CD14-positive monocyte (primary cell): ENCODE results near the gene ITGB1. TPM values are rescaled to one million over a fixed set of nuclear protein-coding genes. Genes with fewer than 3 reads are reported as not detected.

Experiments used
- DNase-seq, 3 donors: peaks; one replicate each; pipeline ENCODE4 v3.0.0-alpha.2; 2011 to 2022
- H2AFZ ChIP-seq: 2 replicates; pipeline ENCODE4 v1.6.0; 2012; ENCODE audit warnings: mild to moderate bottlenecking, low read depth, low read length, inconsistent platforms; ENCODE audit not compliant: insufficient read depth, poor library complexity, severe bottlenecking
- H3K27ac ChIP-seq, 2 donors: 1 replicate in 1 of 2; 2 replicates in 1 of 2; pipeline ENCODE4 v1.5.1; 2012 to 2013; ENCODE audit warnings: low read length in 2 of 2, control low read depth in 1 of 2, inconsistent platforms in 1 of 2, low read depth in 1 of 2, mild to moderate bottlenecking in 1 of 2
- H3K27me3 ChIP-seq, 2 donors: one replicate each; pipeline versions ENCODE4 v1.6.0 to v1.6.1; 2011 to 2013; ENCODE audit warnings: low read length in 2 of 2; ENCODE audit not compliant: control insufficient read depth in 2 of 2, insufficient read depth in 2 of 2
- H3K36me3 ChIP-seq, 2 donors: replicated peaks in 1 of 2; 1 replicate in 1 of 2; 2 replicates in 1 of 2; pipeline versions ENCODE4 v1.5.1 to v1.6.1; 2012 to 2013; ENCODE audit warnings: low read length in 2 of 2, control low read depth in 1 of 2, inconsistent platforms in 1 of 2, mild to moderate bottlenecking in 1 of 2; ENCODE audit not compliant: insufficient read depth in 2 of 2, control insufficient read depth in 1 of 2
- H3K4me1 ChIP-seq, 2 donors: 1 replicate in 1 of 2; 2 replicates in 1 of 2; pipeline versions ENCODE4 v1.5.1 to v1.6.1; 2012 to 2013; ENCODE audit warnings: low read length in 2 of 2, control low read depth in 1 of 2, inconsistent platforms in 1 of 2, mild to moderate bottlenecking in 1 of 2, moderate library complexity in 1 of 2; ENCODE audit not compliant: insufficient read depth in 2 of 2, control insufficient read depth in 1 of 2
- H3K4me2 ChIP-seq: replicated peaks from 2 replicates; pipeline ENCODE3; 2012; ENCODE audit warnings: low read length, moderate library complexity, mild to moderate bottlenecking; ENCODE audit not compliant: poor library complexity, severe bottlenecking; ENCODE audit errors: extremely low read depth
- H3K4me3 ChIP-seq, 3 experiments: fragments of 200-600 bp in 1 of 3; sonication (generic) in 1 of 3; replicated peaks in 1 of 3; 1 replicate in 2 of 3; 2 replicates in 1 of 3; pipeline ENCODE4 v1.5.1; 2011 to 2013; ENCODE audit warnings: low read length in 3 of 3, mild to moderate bottlenecking in 3 of 3, control low read depth in 2 of 3, low read depth in 2 of 3, inconsistent platforms in 1 of 3, moderate library complexity in 1 of 3
- H3K79me2 ChIP-seq: 2 replicates; pipeline ENCODE4 v1.6.0; 2012; ENCODE audit warnings: mild to moderate bottlenecking, control low read depth, inconsistent platforms, low read length, moderate library complexity; ENCODE audit not compliant: insufficient read depth
- H3K9ac ChIP-seq: 2 replicates; pipeline ENCODE4 v1.6.0; 2017; ENCODE audit warnings: low read length, mild to moderate bottlenecking; ENCODE audit not compliant: insufficient read depth, poor library complexity, severe bottlenecking
- H3K9me3 ChIP-seq, 2 donors: replicated peaks in 1 of 2; 1 replicate in 1 of 2; 2 replicates in 1 of 2; pipeline versions ENCODE4 v1.5.1 to v1.6.1; 2012 to 2013; ENCODE audit warnings: low read length in 2 of 2, control low read depth in 1 of 2; ENCODE audit not compliant: control insufficient read depth in 1 of 2, insufficient read depth in 1 of 2
- H4K20me1 ChIP-seq: 2 replicates; pipeline ENCODE4 v1.6.0; 2012; ENCODE audit warnings: mild to moderate bottlenecking, low read length, control low read depth, moderate library complexity; ENCODE audit not compliant: insufficient read depth
- H3K27ac Mint-ChIP-seq, 7 donors: one replicate each; pipeline ENCODE4 v1.8.0; 2020; ENCODE audit warnings: mild to moderate bottlenecking in 7 of 7, mixed read lengths in 7 of 7, moderate library complexity in 6 of 7, inconsistent platforms in 2 of 7
- H3K27me3 Mint-ChIP-seq, 3 donors: one replicate each; pipeline ENCODE4 v1.8.0; 2021 to 2022; ENCODE audit warnings: low read depth in 3 of 3, mild to moderate bottlenecking in 3 of 3, mixed read lengths in 3 of 3, moderate library complexity in 3 of 3, inconsistent platforms in 1 of 3
- H3K36me3 Mint-ChIP-seq, 2 donors: one replicate each; pipeline ENCODE4 v1.8.0; 2020; ENCODE audit warnings: mixed read lengths in 2 of 2, inconsistent platforms in 1 of 2, mild to moderate bottlenecking in 1 of 2
- H3K4me1 Mint-ChIP-seq: one replicate; pipeline ENCODE4 v1.8.0; 2020; ENCODE audit warnings: mild to moderate bottlenecking, mixed read lengths
- H3K4me3 Mint-ChIP-seq, 2 donors: one replicate each; pipeline ENCODE4 v1.8.0; 2020; ENCODE audit warnings: mild to moderate bottlenecking in 2 of 2, mixed read lengths in 2 of 2, moderate library complexity in 1 of 2
- H3K9me3 Mint-ChIP-seq, 7 donors: one replicate each; pipeline ENCODE4 v1.8.0; 2020 to 2022; ENCODE audit warnings: mixed read lengths in 7 of 7, mild to moderate bottlenecking in 6 of 7, moderate library complexity in 6 of 7, inconsistent platforms in 2 of 7
- WGBS: methylation state at CpG from one replicate; pipeline ENCODE4 v1.1.5; 2013; ENCODE audit warnings: missing lambda C conversion rate; ENCODE audit not compliant: insufficient coverage; 5-methylcytosine and 5-hydroxymethylcytosine counted together
- intact Hi-C, 2 donors: fragments of 100-400 bp; cut with micrococcal nuclease; formaldehyde crosslinking; loops; one replicate each; pipeline versions ENCODE4 v1.15.0 to v1.15.1; 2023
- polyA plus RNA-seq, 3 donors: library from polyadenylated mRNA; depleted of rRNA in 1 of 3; unstranded in 2 of 3; stranded (reverse) in 1 of 3; fragments of 300-500 nt in 2 of 3; fragments of >200 nt in 1 of 3; fragmentation: Illumina TruSeq in 2 of 3; gene quantifications; 1 replicate in 2 of 3; 2 replicates in 1 of 3; pipeline ENCODE4 v1.2.3, GENCODE V29; 2012 to 2021
- TF ChIP-seq, protein P1 (sequence below): fragments of 200-600 bp; IDR thresholded peaks from one replicate; pipeline ENCODE4 v1.8.0; 2022; ENCODE audit warnings: antibody characterized with exemption, mild to moderate bottlenecking

The ITGB1 gene
- polyA plus RNA-seq, 3 donors: 58.2 to 157 (median 127) TPM

DNA sequence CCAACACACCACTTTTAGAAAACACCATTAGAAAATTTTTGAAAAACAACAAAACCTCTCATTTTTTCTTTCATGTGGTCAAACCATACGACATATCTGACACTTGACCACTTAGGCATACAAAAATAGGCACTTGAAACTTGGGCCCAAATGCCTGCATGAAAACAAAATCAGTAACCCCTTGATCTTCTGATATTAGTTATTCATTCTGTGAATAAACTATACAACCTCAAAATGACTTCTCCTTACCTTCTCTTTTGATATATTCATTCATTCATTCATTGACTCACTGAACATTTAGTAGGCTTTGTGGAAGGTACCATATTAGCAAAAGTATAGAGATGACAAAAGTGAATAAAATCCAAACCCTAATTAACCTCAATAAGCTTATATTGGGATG lies 26.4 kb downstream of the ITGB1 start:
- Mint-ChIP-seq H3K27me3 (peaks cover 0 to 2% (median 0%) of the 10 kb centered on the region in 3 donors), H3K4me3 (no peak overlapping the region), H3K36me3 (peaks cover 71 to 75% of the 10 kb centered on the region in 2 donors), H3K4me1 (peaks cover 2% of the 10 kb centered on the region), H3K27ac (no peak overlapping the region), H3K9me3 (peaks cover 0 to under 1% (median 0%) of the 10 kb centered on the region in 7 donors)
- TF ChIP-seq, protein P1, sequence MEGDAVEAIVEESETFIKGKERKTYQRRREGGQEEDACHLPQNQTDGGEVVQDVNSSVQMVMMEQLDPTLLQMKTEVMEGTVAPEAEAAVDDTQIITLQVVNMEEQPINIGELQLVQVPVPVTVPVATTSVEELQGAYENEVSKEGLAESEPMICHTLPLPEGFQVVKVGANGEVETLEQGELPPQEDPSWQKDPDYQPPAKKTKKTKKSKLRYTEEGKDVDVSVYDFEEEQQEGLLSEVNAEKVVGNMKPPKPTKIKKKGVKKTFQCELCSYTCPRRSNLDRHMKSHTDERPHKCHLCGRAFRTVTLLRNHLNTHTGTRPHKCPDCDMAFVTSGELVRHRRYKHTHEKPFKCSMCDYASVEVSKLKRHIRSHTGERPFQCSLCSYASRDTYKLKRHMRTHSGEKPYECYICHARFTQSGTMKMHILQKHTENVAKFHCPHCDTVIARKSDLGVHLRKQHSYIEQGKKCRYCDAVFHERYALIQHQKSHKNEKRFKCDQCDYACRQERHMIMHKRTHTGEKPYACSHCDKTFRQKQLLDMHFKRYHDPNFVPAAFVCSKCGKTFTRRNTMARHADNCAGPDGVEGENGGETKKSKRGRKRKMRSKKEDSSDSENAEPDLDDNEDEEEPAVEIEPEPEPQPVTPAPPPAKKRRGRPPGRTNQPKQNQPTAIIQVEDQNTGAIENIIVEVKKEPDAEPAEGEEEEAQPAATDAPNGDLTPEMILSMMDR: no peak
- Histone ChIP-seq H3K9me3 (no peaks in the 10 kb centered on the region), H3K9ac (no peak overlapping the region), H3K27ac (no peak overlapping the region), H3K4me1 (no peaks in the 10 kb centered on the region), H3K27me3 (no peaks in the 10 kb centered on the region), H4K20me1 (peaks cover 40% of the 10 kb centered on the region), H3K4me2 (no peak overlapping the region), H3K4me3 (no peak overlapping the region), H3K79me2 (peaks cover 12% of the 10 kb centered on the region), H2AFZ (no peak overlapping the region), H3K36me3 (peaks cover 58 to 93% of the 10 kb centered on the region in 2 donors)
- WGBS: 100% methylated on average over 1 of the region's 1 CpG
- intact Hi-C loops: no loop called here
- DNase-seq: no peak

DNA sequence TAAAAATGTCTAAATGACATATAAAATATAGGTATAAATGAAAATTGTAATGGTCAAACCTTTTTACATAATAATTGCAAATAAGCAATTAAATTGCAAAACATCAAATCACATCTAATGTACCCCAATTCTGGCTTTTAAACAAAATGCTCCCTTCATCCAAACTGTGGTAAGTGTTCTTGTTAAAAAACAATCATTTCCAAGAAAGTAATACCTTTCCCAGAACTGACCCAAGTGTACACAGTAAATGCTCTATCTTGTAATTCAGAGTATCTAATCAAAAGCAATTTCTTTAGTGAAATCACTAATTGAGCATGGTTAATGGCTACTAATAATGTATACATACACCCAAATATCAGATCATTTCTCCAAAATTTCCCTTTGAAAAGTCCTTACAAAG lies 28.0 kb downstream of the ITGB1 start:
- no peak overlapping the region for H3K27ac Mint-ChIP-seq
- Histone ChIP-seq H3K27ac (no peak overlapping the region), H3K27me3 (no peaks in the 10 kb centered on the region), H3K4me1 (no peaks in the 10 kb centered on the region), H2AFZ (no peak overlapping the region), H3K36me3 (peaks cover 71 to 97% of the 10 kb centered on the region in 2 donors), H3K9me3 (no peaks in the 10 kb centered on the region), H3K4me2 (no peak overlapping the region), H3K9ac (no peak overlapping the region), H3K79me2 (no peaks in the 10 kb centered on the region), H4K20me1 (peaks cover 33% of the 10 kb centered on the region), H3K4me3 (no peak overlapping the region)
- DNase-seq: no peak
- intact Hi-C loops: no loop called here
- peaks cover 0 to 2% (median 0%) of the 10 kb centered on the region in 3 donors for H3K27me3 Mint-ChIP-seq
- H3K9me3 Mint-ChIP-seq: peaks cover 0 to 3% (median 0%) of the 10 kb centered on the region in 7 donors
- H3K4me3 Mint-ChIP-seq: no peak overlapping the region
- peaks cover 74 to 76% of the 10 kb centered on the region in 2 donors for H3K36me3 Mint-ChIP-seq
- TF ChIP-seq, protein P1: no peak
- peaks cover under 1% of the 10 kb centered on the region for H3K4me1 Mint-ChIP-seq
